Measurements from ENCODE around the gene PSME2.

PSME2 gene

DNA sequence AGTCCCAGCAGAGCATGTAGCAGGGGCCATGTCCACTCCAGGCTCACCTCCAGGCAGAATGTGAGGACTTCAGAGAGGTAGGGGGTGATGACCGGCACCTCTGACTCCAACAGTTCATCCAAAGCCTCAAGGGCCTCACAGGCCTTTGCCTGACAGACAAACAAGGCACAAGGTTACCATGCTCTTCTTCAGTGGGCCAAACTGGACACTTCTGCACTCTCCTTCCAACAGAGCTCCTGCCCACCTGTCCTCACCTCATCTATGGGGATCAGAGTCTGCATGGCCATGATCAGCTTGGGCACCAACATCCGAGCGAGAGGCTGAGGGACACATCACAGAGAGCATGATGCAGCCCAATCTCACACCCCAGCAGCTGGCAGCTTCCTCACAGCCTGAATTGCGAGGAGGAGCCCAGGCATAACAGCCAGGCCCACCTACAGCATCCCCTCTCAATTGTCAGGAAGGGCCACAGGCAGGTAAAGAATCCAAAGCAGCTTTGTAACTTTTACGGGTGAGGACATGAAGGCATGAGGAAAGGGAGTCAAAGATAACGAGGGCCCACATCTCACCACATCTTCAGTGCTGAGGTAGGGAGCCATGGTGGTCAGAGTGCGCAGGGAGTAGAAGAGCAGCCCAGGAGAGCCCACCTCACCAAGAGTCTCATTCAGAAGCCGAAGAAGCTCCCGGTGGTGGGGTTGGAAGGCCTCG lies 40.6 kb upstream of the PSME2 start:
- H3K4me1 ChIP-seq (ENCODE audit: insufficient read depth, low read length): peaks cover 12% of the 10 kb centered on the region
- H3K27me3 ChIP-seq (ENCODE audit: control insufficient read depth in 1 of 2, insufficient read depth in 2 of 2, low read length in 2 of 2): no peaks in the 10 kb centered on the region
- H3K9me3 ChIP-seq (ENCODE audit: low read length): no peaks in the 10 kb centered on the region
- H3K27ac ChIP-seq (ENCODE audit: low read depth, low read length): no peak overlapping the region
- no peak overlapping the region for H3K9ac ChIP-seq (ENCODE audit: low read length)
- H3K36me3 ChIP-seq (ENCODE audit: insufficient read depth, low read length): peaks cover 51% of the 10 kb centered on the region
- peak overlapping the region in 1 of 2 donors; percentile 47 for H3K4me3 ChIP-seq (ENCODE audit: low read depth in 1 of 2, low read length in 2 of 2)

DNA sequence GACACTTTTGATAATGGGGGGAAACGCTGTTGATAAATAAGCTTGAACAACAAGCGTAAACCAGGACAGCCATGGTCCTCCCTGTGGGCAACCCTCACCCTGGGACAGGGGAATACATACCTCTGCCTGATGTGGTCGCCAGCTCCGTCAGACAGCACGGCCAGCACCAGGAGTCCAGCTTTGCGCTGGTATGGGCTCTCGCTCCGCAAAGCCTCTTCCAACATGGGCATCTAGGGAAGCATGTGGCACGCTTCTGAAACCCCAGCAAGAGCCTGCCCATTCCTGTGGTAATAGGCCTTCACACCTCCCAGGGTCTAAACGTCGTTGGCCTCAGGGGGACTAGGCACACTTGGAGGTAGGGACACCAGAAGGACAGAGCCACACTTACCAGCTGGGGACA lies 39.3 kb upstream of the PSME2 start:
- Histone ChIP-seq H3K9me3 (ENCODE audit: low read length) (no peaks in the 10 kb centered on the region), H3K27me3 (ENCODE audit: control insufficient read depth in 1 of 2, insufficient read depth in 2 of 2, low read length in 2 of 2) (no peaks in the 10 kb centered on the region), H3K9ac (ENCODE audit: low read length) (no peak overlapping the region), H3K27ac (ENCODE audit: low read depth, low read length) (no peak overlapping the region), H3K4me1 (ENCODE audit: insufficient read depth, low read length) (peaks cover 14% of the 10 kb centered on the region), H3K36me3 (ENCODE audit: insufficient read depth, low read length) (peaks cover 58% of the 10 kb centered on the region), H3K4me3 (ENCODE audit: low read depth in 1 of 2, low read length in 2 of 2) (no peak overlapping the region)

DNA sequence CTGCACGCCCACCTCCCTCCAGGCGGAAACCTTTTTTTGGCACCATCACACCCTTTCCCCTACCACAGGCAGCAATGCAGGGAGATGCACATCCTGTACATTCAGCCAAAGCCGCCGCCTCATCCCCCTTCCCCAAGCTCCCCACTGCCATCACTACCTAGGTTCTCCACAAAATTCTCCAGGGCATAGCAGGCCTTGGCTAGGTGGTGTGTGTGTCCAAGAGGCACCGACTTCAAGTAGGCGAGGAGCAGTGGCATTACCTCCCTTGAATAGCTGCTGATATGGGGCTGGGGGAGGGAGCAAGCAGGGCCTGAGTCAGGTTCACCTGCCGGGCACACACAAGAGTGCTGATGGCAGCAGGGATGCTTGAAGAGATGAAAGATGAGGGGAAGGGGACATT lies 38.6 kb upstream of the PSME2 start:
- H3K4me3 ChIP-seq (ENCODE audit: low read depth in 1 of 2, low read length in 2 of 2): no peak overlapping the region
- no peaks in the 10 kb centered on the region for H3K9me3 ChIP-seq (ENCODE audit: low read length)
- peaks cover 58% of the 10 kb centered on the region for H3K36me3 ChIP-seq (ENCODE audit: insufficient read depth, low read length)
- no peak overlapping the region for H3K9ac ChIP-seq (ENCODE audit: low read length)
- H3K27ac ChIP-seq (ENCODE audit: low read depth, low read length): no peak overlapping the region
- no peaks in the 10 kb centered on the region for H3K27me3 ChIP-seq (ENCODE audit: control insufficient read depth in 1 of 2, insufficient read depth in 2 of 2, low read length in 2 of 2)
- peaks cover 21% of the 10 kb centered on the region for H3K4me1 ChIP-seq (ENCODE audit: insufficient read depth, low read length)

DNA sequence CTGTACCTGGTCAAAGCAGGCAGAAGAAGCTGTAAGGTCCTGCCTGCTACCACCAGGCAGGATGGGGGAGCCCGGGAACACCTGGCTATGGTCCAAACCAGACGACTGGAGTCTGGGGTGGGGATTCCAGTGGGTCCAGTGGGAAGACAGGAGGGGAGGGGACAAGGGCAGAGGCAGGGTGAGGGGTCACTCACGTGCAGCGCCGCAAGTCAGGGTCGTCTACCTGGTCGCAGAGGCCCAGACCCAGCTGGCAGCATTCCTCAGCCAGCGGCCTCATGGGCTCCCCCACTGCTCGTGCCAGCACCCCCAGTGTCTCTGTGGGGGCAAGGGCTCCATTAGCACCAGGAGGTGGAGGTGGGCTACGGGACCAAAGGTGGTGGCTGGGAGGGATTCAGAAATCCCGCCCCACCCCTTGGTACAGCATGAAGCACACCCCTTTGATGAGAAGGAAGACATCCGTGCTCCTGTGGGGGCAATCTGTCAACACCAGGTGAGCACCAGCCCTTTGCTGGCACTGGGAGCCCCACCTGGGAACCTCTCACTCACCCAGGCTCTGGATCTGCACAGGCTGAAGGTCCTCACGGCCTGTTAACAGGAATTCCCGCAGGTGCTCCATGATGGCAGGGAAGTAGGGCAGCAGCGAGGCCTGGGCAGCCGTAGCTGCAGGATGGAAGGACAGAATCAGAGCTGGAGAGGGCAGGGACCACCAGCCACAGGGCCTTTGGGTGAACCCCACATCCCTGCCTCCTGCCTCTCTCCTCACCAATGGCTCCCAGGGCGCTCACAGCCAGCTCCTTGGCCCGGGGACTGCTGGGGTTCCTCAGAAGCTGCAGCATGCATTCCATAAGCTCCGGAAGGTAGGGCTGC lies 37.9 kb upstream of the PSME2 start:
- H3K9me3 ChIP-seq (ENCODE audit: low read length): no peaks in the 10 kb centered on the region
- peaks cover 23% of the 10 kb centered on the region for H3K4me1 ChIP-seq (ENCODE audit: insufficient read depth, low read length)
- H3K27me3 ChIP-seq (ENCODE audit: control insufficient read depth in 1 of 2, insufficient read depth in 2 of 2, low read length in 2 of 2): no peaks in the 10 kb centered on the region
- H3K27ac ChIP-seq (ENCODE audit: low read depth, low read length): no peak overlapping the region
- peaks cover 62% of the 10 kb centered on the region for H3K36me3 ChIP-seq (ENCODE audit: insufficient read depth, low read length)
- no peak overlapping the region for H3K9ac ChIP-seq (ENCODE audit: low read length)
- no peak overlapping the region for H3K4me3 ChIP-seq (ENCODE audit: low read depth in 1 of 2, low read length in 2 of 2)

DNA sequence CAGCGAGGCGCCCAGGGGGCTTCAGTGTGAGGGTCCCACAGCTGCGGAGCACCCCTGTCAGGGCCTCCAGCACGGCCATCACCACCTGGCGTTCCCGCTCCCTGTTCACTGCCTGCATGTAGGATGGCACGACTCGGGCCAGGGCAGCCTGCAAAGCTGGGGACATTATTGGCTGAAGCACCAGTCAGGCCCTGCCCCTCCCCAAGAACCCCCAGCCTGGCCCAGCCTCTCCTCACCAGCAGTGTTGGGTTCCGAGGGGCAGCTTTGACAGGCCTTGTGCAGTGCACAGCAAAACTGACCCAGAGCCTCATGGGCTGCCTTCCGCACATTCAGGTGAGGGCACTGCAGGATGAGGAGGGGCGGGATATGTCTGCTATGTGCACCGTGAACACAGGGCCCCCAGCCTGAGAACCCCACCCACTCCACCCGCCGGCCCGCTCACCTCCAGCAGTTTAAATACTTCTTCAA lies 36.6 kb upstream of the PSME2 start:
- H3K36me3 ChIP-seq (ENCODE audit: insufficient read depth, low read length): peaks cover 73% of the 10 kb centered on the region
- no peak overlapping the region for H3K27ac ChIP-seq (ENCODE audit: low read depth, low read length)
- no peaks in the 10 kb centered on the region for H3K27me3 ChIP-seq (ENCODE audit: control insufficient read depth in 1 of 2, insufficient read depth in 2 of 2, low read length in 2 of 2)
- no peaks in the 10 kb centered on the region for H3K9me3 ChIP-seq (ENCODE audit: low read length)
- peaks cover 23% of the 10 kb centered on the region for H3K4me1 ChIP-seq (ENCODE audit: insufficient read depth, low read length)
- no peak overlapping the region for H3K4me3 ChIP-seq (ENCODE audit: low read depth in 1 of 2, low read length in 2 of 2)
- no peak overlapping the region for H3K9ac ChIP-seq (ENCODE audit: low read length)

DNA sequence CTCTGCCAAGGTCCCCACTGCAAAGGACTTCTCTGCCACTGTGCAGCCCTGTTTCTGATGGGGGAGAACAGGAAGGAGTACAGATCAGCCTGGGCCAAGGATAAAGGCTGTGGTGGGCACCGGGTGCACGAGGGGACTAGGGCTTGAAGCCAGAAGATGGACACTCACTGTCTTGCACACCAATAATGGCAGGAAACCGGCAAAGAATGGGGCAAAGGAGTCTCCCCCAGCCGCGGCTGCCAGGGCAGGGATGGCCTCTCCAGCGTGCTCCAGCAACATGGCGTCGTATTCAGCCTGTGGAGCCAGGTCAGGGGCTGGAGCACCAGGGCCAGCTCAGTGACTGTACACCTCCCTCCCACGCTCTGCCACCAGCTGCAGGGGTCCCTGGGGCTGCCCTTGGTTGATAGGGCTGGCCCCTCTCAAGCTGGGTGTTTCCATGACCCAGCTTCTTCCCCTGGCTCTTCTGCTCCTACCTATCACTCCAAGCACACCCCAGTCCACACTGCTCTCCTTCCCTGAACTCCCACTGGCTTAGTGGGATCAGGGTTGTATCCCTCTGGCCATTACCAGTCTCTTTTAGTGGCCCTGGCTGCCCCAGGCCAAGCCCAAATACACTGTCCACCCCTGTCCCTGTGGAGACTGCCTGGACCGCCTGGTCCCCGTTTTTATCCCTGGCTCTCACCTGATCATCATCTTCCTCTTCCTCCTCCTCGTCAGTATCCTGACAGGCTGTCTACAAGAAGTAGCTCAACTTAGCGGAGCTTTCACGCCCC lies 35.9 kb upstream of the PSME2 start:
- Histone ChIP-seq H3K9ac (ENCODE audit: low read length) (no peak overlapping the region), H3K27ac (ENCODE audit: low read depth, low read length) (no peak overlapping the region), H3K36me3 (ENCODE audit: insufficient read depth, low read length) (peaks cover 79% of the 10 kb centered on the region), H3K4me3 (ENCODE audit: low read depth in 1 of 2, low read length in 2 of 2) (no peak overlapping the region), H3K9me3 (ENCODE audit: low read length) (no peaks in the 10 kb centered on the region), H3K27me3 (ENCODE audit: control insufficient read depth in 1 of 2, insufficient read depth in 2 of 2, low read length in 2 of 2) (no peaks in the 10 kb centered on the region), H3K4me1 (ENCODE audit: insufficient read depth, low read length) (peaks cover 16% of the 10 kb centered on the region)

DNA sequence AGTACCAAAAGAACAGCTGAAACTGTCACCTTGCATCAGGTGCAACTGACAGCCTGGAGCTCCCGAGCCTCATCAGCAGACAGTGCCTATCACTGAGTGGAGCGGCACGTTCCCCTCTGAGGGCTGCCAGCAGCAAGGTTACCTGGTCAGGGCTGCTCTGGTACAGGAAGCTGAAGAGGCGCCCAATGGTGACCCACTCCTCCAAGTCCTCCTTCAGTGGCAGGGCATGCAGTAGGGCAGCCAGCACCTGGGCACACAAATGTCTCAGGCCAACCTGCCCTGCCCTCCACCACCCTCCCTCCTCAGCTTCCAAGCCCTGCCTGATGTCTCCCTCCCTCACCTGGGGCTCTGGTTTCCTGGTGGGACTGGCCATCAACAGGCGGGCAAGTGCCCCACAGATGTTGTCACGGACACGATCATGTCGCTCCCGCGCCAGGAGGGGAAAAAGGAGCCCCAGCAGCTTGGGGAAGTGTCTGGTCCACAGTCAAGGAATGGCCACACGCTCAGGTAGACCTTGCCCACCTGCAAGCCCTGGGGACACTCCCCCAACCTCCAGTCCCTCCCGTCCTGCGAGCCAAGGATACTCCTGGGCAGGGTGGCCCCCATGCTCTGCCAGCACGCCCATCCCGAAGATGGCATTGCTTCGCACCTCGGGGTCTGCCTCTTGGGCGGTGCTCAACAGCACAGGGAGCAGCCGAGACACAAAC lies 35.1 kb upstream of the PSME2 start:
- H3K9ac ChIP-seq (ENCODE audit: low read length): no peak overlapping the region
- peaks cover 11% of the 10 kb centered on the region for H3K4me1 ChIP-seq (ENCODE audit: insufficient read depth, low read length)
- no peak overlapping the region for H3K4me3 ChIP-seq (ENCODE audit: low read depth in 1 of 2, low read length in 2 of 2)
- no peaks in the 10 kb centered on the region for H3K27me3 ChIP-seq (ENCODE audit: control insufficient read depth in 1 of 2, insufficient read depth in 2 of 2, low read length in 2 of 2)
- H3K9me3 ChIP-seq (ENCODE audit: low read length): no peaks in the 10 kb centered on the region
- peaks cover 81% of the 10 kb centered on the region for H3K36me3 ChIP-seq (ENCODE audit: insufficient read depth, low read length)
- no peak overlapping the region for H3K27ac ChIP-seq (ENCODE audit: low read depth, low read length)

DNA sequence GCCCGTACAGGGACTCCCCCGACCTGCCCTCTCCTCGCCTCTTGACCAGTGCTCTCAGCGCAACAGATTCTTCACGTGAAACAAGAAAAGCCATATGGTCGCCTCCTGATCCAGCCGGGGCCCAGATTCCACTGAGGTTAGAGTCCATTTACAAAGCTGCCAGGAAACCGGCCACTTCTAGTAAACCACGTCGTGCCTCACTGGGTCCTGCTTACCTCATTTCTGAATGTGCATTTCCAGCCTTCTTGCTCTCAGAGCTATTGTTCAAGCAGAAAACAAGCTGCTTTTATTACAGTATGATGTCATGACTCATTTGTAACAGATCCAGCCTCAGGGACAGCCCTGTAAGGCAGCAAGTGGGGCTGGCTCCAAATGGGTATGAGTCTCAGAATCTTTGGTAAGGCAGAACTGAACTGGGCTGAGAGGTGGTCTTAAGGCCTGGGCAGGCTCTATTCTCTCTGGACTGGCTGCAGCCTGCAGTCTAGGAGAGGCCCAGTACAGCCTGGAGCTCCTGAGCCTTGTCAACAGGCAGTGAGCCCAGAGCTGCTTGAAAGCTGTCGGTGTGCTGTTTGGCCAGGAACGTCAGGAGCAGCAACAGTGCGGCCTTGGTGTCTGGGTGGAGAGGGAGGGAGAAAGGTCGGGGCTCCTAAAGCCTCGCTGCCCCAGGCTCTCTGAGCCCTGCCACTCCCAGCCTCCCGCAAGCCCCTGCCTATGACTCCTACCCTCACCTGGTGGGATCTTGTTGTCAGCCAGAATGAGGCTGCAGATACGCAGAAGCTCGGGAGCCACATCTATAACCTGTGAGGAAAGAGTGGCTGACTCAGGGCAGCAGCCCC lies 33.8 kb upstream of the PSME2 start:
- Histone ChIP-seq H3K36me3 (ENCODE audit: insufficient read depth, low read length) (peaks cover 69% of the 10 kb centered on the region), H3K4me1 (ENCODE audit: insufficient read depth, low read length) (peaks cover 11% of the 10 kb centered on the region), H3K4me3 (ENCODE audit: low read depth in 1 of 2, low read length in 2 of 2) (no peak overlapping the region), H3K27me3 (ENCODE audit: control insufficient read depth in 1 of 2, insufficient read depth in 2 of 2, low read length in 2 of 2) (no peaks in the 10 kb centered on the region), H3K27ac (ENCODE audit: low read depth, low read length) (peak overlapping the region; percentile 66), H3K9ac (ENCODE audit: low read length) (no peak overlapping the region), H3K9me3 (ENCODE audit: low read length) (no peaks in the 10 kb centered on the region)

DNA sequence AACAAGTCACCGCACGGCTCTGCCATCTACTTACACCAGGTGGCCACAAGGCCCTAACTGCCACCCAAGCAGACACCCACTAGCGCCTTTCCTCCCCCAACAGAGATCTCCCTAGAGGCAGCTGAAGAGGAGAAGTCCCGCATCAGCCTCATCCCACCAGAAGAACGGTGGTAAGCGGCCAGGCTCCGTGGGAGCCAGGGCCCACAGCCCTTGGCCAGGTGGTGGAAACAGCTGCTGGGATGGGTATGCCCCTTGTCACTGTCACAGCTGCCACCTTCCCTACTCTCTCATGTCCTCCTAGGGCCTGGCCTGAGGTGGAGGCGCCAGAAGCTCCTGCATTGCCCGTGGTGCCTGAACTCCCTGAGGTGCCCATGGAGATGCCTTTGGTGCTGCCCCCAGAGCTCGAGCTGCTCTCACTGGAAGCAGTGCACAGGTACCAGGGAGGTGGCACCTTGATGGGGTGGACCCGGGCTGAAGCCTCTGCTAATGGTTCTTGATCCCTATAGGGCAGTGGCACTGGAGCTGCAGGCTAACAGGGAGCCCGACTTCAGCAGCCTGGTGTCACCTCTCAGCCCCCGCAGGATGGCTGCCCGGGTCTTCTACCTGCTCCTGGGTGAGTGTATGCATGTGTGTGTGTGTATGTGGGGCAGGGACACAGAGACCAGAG lies 33.0 kb upstream of the PSME2 start:
- Histone ChIP-seq H3K9ac (ENCODE audit: low read length) (no peak overlapping the region), H3K9me3 (ENCODE audit: low read length) (no peaks in the 10 kb centered on the region), H3K36me3 (ENCODE audit: insufficient read depth, low read length) (peaks cover 62% of the 10 kb centered on the region), H3K27me3 (ENCODE audit: control insufficient read depth in 1 of 2, insufficient read depth in 2 of 2, low read length in 2 of 2) (no peaks in the 10 kb centered on the region), H3K4me3 (ENCODE audit: low read depth in 1 of 2, low read length in 2 of 2) (no peak overlapping the region), H3K4me1 (ENCODE audit: insufficient read depth, low read length) (peaks cover 11% of the 10 kb centered on the region), H3K27ac (ENCODE audit: low read depth, low read length) (peak overlapping the region; percentile 66)
